GM20000 (cell line): ENCODE data around the gene NSD1.

Source experiments
- DNase-seq: peaks from one replicate; pipeline ENCODE4 v3.0.0; 2012; ENCODE audit warnings: low spot score
- CTCF ChIP-seq: IDR thresholded peaks from 2 replicates; pipeline ENCODE4 v1.5.1; 2012; ENCODE audit warnings: mild to moderate bottlenecking, control low read depth; ENCODE audit errors: extremely low read depth, missing control alignments

Gene NSD1

GRCh38 chr5:177270653-177271052, 137.1 kb downstream of the NSD1 start:
- no peak for TF ChIP-seq CTCF
- no peak for DNase-seq

GRCh38 chr5:177271113-177271512, 137.5 kb downstream of the NSD1 start:
- DNase-seq: no peak
- no peak for TF ChIP-seq CTCF

GRCh38 chr5:177275883-177276282, 142.3 kb downstream of the NSD1 start:
- no peak for DNase-seq
- no peak for TF ChIP-seq CTCF

GRCh38 chr5:177276886-177277285, 143.3 kb downstream of the NSD1 start:
- no peak for TF ChIP-seq CTCF

GRCh38 chr5:177288191-177288590, 154.6 kb downstream of the NSD1 start:
- DNase-seq: no peak
- TF ChIP-seq CTCF: no peak

More at GRCh38 chr5:177276886-177277285, 143.3 kb downstream of the NSD1 start:
- no peak for DNase-seq

GRCh38 chr5:177290816-177291596, 157.4 kb downstream of the NSD1 start:
- DNase-seq: no peak
- no peak for TF ChIP-seq CTCF

- DNase-seq: no peak
- no peak for TF ChIP-seq CTCF
These were observed 158.2 kb downstream of the NSD1 start for GRCh38 chr5:177291735-177292134.
